GM18519 (cell line): ENCODE measurements around the gene ZBTB8B.
"Not testable (repeated sequence)": the region's sequence is repeated elsewhere in the genome, so short reads cannot be mapped to it uniquely, and the experiment has no call there.

ENCODE experiments used
- ATAC-seq: cut with Tn5 transposase; IDR thresholded peaks from one replicate; pipeline ENCODE4 v1.9.1; 2021; ENCODE audit warnings: mild to moderate bottlenecking, moderate library complexity; ENCODE audit not compliant: unreplicated experiment, low FRiP score

The ZBTB8B gene

DNA sequence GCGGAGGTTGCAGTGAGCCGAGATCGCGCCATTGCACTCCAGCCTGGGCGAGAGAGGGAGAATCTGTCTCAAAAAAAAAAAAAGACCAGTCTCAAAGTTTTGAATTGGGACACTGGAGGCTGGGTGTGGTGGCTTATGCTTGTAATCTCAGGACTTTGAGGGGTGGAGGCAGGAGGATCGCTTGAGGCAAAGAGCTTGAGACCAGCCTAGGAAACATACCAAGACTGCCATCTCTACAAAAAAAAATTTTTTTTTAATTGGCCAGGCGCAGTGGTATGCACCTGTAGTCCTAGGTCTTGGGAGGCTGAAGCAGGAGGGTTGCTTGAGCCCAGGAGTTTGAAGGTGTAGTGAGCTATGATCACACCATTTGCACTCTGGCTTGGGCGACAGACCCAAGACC, 3.9 kb downstream of the ZBTB8B start:
- ATAC-seq = no peak

- no peak for ATAC-seq
Measured at GRCh38 chr1:32470431-32470830, 5.6 kb downstream of the ZBTB8B start.

DNA sequence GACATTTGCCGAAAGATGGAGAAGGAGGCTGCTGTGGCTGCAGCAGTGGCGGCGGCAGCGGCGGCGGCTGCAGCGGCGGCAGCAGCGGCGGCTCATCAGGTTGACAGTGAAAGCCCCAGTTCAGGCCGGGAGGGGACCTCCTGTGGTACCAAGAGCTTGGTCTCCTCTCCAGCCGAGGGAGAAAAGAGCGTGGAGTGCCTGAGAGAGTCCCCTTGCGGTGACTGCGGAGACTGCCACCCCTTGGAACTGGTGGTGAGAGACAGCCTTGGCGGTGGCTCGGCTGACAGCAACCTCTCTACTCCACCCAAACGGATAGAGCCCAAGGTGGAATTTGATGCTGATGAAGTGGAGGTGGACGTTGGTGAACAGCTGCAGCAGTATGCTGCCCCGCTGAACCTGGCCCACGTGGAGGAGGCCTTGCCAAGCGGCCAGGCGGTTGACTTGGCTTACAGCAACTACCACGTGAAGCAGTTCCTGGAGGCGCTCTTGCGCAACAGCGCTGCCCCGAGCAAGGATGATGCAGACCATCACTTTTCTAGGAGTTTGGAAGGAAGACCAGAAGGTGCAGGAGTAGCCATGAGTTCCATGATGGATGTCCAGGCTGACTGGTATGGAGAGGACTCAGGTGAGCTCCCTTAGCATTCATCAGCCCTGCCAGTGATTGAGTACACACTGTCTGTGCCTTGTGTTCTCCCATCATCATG, 6.3 kb downstream of the ZBTB8B start:
- no peak for ATAC-seq

DNA sequence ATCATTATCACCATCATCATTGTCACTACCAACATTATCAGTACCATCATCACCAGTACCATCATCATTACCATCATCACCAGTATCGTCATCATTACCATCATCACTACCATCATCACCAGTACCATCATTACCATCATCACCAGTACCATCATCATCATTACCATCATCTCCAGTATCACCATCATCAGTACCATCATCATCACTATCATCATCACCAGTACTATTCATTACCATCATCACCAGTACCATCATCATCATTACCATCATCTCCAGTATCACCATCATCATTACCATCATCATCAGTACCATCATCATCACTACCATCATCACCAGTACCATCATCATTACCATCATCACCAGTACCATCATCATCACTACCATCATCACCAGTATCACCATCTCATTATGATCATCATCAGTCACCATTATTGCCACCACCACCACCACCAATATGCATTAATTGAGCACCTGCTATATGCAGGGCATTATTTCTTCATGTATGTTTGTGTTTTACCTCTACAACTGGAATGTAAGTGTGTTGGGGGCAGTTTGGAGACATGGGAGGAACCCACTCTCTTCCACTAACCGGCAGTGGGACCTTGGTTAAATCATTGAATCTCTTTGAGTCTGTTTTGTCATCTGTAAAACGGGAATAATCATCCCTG, 7.0 kb downstream of the ZBTB8B start:
- no peak for ATAC-seq

- not testable (repeated sequence) for ATAC-seq
Measured at GRCh38 chr1:32472966-32473365, 8.1 kb downstream of the ZBTB8B start.

GRCh38 chr1:32474954-32475353, 10.1 kb downstream of the ZBTB8B start:
- no peak for ATAC-seq

GRCh38 chr1:32480003-32480402, 15.1 kb downstream of the ZBTB8B start:
- no peak for ATAC-seq

DNA sequence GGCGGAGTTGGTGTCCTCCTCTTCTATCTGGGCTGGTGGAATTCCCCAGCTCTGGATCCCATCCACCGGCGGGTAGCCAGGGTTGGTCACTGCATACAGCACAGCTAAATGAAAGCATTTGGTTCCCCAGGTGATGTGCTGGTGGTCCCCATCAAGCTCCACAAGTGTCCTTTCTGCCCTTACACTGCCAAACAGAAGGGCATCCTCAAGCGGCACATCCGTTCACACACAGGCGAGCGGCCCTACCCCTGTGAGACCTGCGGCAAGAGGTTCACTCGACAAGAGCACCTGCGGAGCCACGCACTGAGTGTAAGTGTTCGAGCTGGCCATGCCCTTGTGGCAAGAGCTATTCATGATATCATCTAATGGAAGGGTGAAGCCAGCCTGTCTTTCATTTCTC, 15.9 kb downstream of the ZBTB8B start:
- ATAC-seq = no peak

DNA sequence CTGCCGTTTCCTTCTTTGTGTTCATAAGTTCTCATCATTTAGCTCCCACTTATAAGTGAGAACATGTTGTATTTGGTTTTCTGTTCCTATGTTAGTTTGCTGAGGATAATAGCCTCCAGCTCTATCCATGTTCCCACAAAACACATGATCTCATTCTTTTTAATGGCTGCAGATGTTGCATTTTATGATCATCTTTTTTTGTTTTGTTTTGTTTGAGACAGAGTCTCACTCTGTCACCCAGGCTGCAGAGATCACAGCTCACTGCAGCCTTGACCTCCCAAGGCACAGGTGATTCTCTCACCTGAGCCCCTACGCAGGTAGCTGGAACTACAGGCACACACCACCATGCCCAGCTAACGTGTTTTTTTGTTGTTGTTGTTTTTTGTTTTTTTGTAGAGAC, 16.9 kb downstream of the ZBTB8B start:
- not testable (repeated sequence) for ATAC-seq

DNA sequence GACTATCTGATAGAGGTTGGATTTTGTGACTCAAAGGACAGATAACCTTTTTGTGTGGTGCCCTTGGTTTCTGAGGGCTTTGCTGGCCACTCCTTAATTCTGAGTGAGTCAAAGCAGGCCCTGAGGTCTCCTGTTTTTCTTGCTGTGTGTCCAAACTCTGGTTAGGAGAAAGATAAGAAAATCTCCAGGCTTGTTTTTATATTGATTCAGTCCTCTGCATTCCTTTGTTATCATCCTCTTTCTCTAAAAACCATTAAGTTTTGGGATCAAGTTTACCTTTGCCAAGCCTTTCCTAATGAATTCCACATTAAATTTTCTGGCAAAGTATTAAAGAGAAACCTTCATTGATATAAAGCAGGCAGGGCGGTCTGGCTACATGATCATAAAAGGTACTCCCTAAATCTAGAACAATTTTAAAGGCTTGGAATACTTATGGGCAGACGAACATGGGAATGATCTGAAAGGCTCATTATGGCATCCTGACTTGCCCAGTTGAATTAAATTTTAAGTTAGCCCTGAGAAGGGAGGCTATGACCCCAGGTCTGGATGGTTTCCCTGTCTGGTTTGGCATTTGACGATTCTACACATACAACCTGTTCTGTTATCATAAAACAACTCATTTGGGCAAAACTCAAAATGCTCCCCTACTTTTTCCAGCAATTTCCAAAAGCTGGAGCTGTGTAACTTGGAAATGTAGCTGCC, 20.8 kb downstream of the ZBTB8B start:
- ATAC-seq = no peak

GRCh38 chr1:32486463-32487113, 21.7 kb downstream of the ZBTB8B start:
- no peak for ATAC-seq

DNA sequence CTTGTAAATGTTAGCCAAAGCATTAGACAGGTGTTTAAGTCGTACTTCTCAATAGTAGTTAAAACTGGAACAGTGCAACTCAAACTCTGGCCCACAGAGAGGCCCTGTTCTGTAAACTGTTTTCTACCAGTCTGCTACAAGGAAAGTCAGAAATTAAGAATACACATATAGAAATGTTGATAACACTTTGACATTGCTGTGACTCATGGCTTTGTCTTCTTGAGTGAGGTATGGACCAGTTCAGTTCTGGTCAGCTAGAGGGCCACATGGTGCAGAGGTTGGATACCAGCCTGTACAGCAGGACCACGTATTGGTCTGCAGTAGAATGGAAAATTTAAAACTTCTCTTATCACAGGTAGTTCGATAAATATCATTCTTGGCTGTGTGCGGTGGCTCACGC, 22.3 kb downstream of the ZBTB8B start:
- no peak for ATAC-seq

DNA sequence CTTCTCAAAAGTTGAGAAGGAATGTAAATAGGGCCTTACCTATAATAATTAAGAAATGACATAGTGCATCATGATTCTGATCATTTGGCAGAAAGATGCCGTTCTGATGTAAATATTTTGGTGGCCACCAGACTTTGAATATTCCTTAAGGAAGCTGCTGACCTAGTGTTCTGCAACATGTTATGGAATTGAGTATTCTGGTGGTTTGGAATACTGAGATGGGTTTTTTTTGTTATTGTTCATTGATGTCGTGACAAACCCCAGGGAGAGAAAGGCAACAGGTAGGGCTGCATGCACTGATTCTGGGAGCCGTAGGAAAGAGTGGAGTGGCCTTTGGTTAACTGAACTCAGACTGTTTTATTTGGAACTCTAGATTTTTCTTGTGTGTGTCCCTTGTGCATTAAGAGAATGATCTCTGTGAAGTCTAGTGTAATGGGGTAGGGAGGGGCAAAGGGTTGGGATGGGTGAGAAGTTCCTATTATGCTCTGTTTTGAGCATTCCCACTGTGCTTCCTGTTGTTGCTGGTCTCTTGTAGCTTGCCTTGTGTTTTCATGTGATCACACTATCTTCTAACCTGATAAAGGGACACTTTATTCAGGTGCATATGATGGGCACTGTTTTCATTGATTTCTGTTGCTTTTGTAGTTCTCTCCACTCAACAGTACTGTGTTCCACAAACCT, 25.0 kb downstream of the ZBTB8B start:
- ATAC-seq = no peak

GRCh38 chr1:32491386-32491785, 26.5 kb downstream of the ZBTB8B start:
- no peak for ATAC-seq

- ATAC-seq = no peak
Measured at GRCh38 chr1:32494196-32494595, 29.3 kb downstream of the ZBTB8B start.

GRCh38 chr1:32494711-32495337, 30.0 kb downstream of the ZBTB8B start:
- ATAC-seq = no peak

GRCh38 chr1:32496127-32496526, 31.3 kb downstream of the ZBTB8B start:
- no peak for ATAC-seq

DNA sequence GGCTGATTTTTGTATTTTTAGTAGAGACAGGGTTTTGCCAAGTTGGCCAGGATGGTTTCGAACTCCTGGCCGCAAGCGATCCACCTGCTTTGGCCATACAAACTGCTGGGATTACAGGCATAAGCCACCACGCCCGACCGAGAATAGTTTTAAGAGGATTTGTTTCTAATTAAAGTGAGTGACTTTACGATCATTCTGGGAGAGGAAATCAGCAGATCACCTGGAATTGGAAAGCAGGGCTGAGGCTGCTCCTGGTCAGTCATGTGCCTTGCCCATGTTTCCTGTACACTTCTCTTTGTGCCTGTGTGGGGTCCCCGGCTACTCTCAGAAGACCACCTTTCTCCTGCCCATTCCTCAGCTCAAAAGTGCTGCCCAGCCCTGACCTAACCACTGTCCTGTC, 33.9 kb downstream of the ZBTB8B start:
- no peak for ATAC-seq

- ATAC-seq = no peak
Measured at GRCh38 chr1:32500387-32501209, 35.7 kb downstream of the ZBTB8B start.
